Endothelial cell of umbilical vein (primary cell): ENCODE measurements around the gene EPS8L2. TPM values are rescaled to one million over a fixed set of nuclear protein-coding genes. Genes with fewer than 3 reads are reported as not detected.

ENCODE experiments used
- BruUV-seq: library from RNA; stranded (reverse); fragments of 400-500 nt; replicated peaks from 2 replicates; lab custom pipeline; 2021; lab: Mats Ljungman, UMichigan
- CTCF ChIA-PET: fragments of 300-600, 350-600 bp; sonication (Branson Sonifier 250); formaldehyde crosslinking; loops from one replicate; lab custom pipeline; 2021; ENCODE audit warnings: antibody characterized with exemption, inconsistent platforms; lab: Charles Lee
- POLR2A ChIA-PET: fragments of 300-600, 350-600 bp; sonication (Branson Sonifier 250); formaldehyde crosslinking; loops from one replicate; lab custom pipeline; 2021; ENCODE audit warnings: antibody characterized with exemption, inconsistent platforms; lab: Charles Lee
- DNase-seq: peaks from one replicate; pipeline ENCODE4 v3.0.0-alpha.2; 2011; ENCODE audit warnings: low read depth, low spot score
- FAIRE-seq: peaks from 2 replicates; lab custom pipeline; 2011; peaks lifted over from hg19 to GRCh38; lab: Jason Lieb, UNC
- H2AFZ ChIP-seq: 2 replicates; pipeline ENCODE4 v1.6.0; 2012; ENCODE audit warnings: low read depth, low read length, control low read depth, inconsistent platforms
- H3K27ac ChIP-seq: 2 replicates; pipeline ENCODE4 v1.5.1; 2011; ENCODE audit warnings: low read depth, mild to moderate bottlenecking, control low read depth, low read length, moderate library complexity; ENCODE audit not compliant: insufficient read depth
- H3K27me3 ChIP-seq, 2 experiments: 2 replicates each; pipeline versions ENCODE4 v1.6.0 to v1.6.1; 2011; ENCODE audit warnings: low read length in 2 of 2, mixed read lengths in 1 of 2; ENCODE audit not compliant: control insufficient read depth in 2 of 2, insufficient read depth in 2 of 2
- H3K36me3 ChIP-seq, 2 experiments: 2 replicates in 1 of 2; 3 replicates in 1 of 2; pipeline ENCODE4 v1.5.1; 2011; ENCODE audit warnings: low read length in 2 of 2, mild to moderate bottlenecking in 1 of 2, moderate library complexity in 1 of 2; ENCODE audit not compliant: control insufficient read depth in 2 of 2, insufficient read depth in 2 of 2; ENCODE audit errors: extremely low read depth in 1 of 2
- H3K4me1 ChIP-seq: 3 replicates; pipeline ENCODE4 v1.5.1; 2011; ENCODE audit warnings: mild to moderate bottlenecking, low read length; ENCODE audit not compliant: control insufficient read depth, insufficient read depth; ENCODE audit errors: extremely low read depth
- H3K4me2 ChIP-seq: 2 replicates; pipeline ENCODE4 v1.6.1; 2011; ENCODE audit warnings: low read length, control low read depth, mixed read lengths; ENCODE audit not compliant: insufficient read depth
- H3K4me3 ChIP-seq, 3 experiments: fragments of 200-600 bp in 1 of 3; sonication (generic), shearing (Covaris generic) in 1 of 3; replicated peaks in 1 of 3; 2 replicates each; pipeline ENCODE4 v1.5.1; 2011 to 2016; ENCODE audit warnings: control low read depth in 3 of 3, low read length in 3 of 3, mild to moderate bottlenecking in 2 of 3, inconsistent platforms in 1 of 3, low read depth in 1 of 3, moderate library complexity in 1 of 3; ENCODE audit not compliant: insufficient read depth in 1 of 3
- H3K79me2 ChIP-seq: 2 replicates; pipeline ENCODE4 v1.6.0; 2012; ENCODE audit warnings: low read length, inconsistent platforms; ENCODE audit not compliant: control insufficient read depth, insufficient read depth
- H3K9ac ChIP-seq: replicated peaks from 2 replicates; pipeline ENCODE3; 2011; ENCODE audit warnings: low read length, control low read depth; ENCODE audit not compliant: insufficient read depth; ENCODE audit errors: extremely low read depth
- H3K9me1 ChIP-seq: replicated peaks from 3 replicates; pipeline ENCODE4 v1.6.0; 2011; ENCODE audit warnings: mild to moderate bottlenecking, low read length; ENCODE audit not compliant: control insufficient read depth, insufficient read depth; ENCODE audit errors: extremely low read depth
- H3K9me3 ChIP-seq: replicated peaks from 2 replicates; pipeline ENCODE4 v1.5.1; 2012; ENCODE audit warnings: low read length, inconsistent platforms; ENCODE audit not compliant: control insufficient read depth, insufficient read depth
- H4K20me1 ChIP-seq: replicated peaks from 2 replicates; pipeline ENCODE3; 2011; ENCODE audit warnings: mild to moderate bottlenecking, low read length; ENCODE audit not compliant: control insufficient read depth, insufficient read depth; ENCODE audit errors: extremely low read depth
- CTCF ChIP-seq, 2 donors: IDR thresholded peaks; 1 replicate in 1 of 2; 2 replicates in 1 of 2; pipeline ENCODE4 v1.5.1; 2011; ENCODE audit warnings: low read length in 2 of 2, mild to moderate bottlenecking in 2 of 2, moderate library complexity in 2 of 2, control low read depth in 1 of 2, inconsistent platforms in 1 of 2, low read depth in 1 of 2; ENCODE audit not compliant: insufficient read depth in 1 of 2; ENCODE audit errors: extremely low read depth in 1 of 2
- EZH2 ChIP-seq: IDR thresholded peaks from 2 replicates; pipeline ENCODE4 v1.6.1; 2012; ENCODE audit warnings: borderline replicate concordance, low read depth, mild to moderate bottlenecking, moderate library complexity, low read length, inconsistent platforms; ENCODE audit not compliant: severe bottlenecking
- FOS ChIP-seq: IDR thresholded peaks from 2 replicates; pipeline ENCODE4 v1.6.1; 2011; ENCODE audit warnings: mild to moderate bottlenecking, low read length, moderate library complexity, borderline replicate concordance; ENCODE audit not compliant: insufficient read depth
- GATA2 ChIP-seq: IDR thresholded peaks from 2 replicates; pipeline ENCODE4 v1.7.0; 2011; ENCODE audit warnings: low read depth, mild to moderate bottlenecking, moderate library complexity, mixed read lengths, low read length; ENCODE audit not compliant: insufficient read length, insufficient read depth
- JUN ChIP-seq: IDR thresholded peaks from 2 replicates; pipeline ENCODE4 v1.6.1; 2011; ENCODE audit warnings: borderline replicate concordance, low read depth; ENCODE audit not compliant: insufficient read length, insufficient read depth
- MAX ChIP-seq: IDR thresholded peaks from 2 replicates; pipeline ENCODE4 v1.6.1; 2011; ENCODE audit not compliant: insufficient read depth, insufficient read length
- MYC ChIP-seq: IDR thresholded peaks from one replicate; pipeline ENCODE4 v1.6.1; 2011; ENCODE audit warnings: mild to moderate bottlenecking, low read depth, low read length
- POLR2A ChIP-seq: IDR thresholded peaks from 2 replicates; pipeline ENCODE4 v1.6.1; 2012; ENCODE audit warnings: low read depth, mild to moderate bottlenecking, control low read depth, low read length
- POLR2AphosphoS5 ChIP-seq: IDR thresholded peaks from 2 replicates; pipeline ENCODE4 v1.6.1; 2012; ENCODE audit warnings: low read depth, mild to moderate bottlenecking, control low read depth, low read length, moderate library complexity; ENCODE audit not compliant: insufficient read depth
- dilution Hi-C: fragments of 300-500 bp; cut with MboI; formaldehyde crosslinking; loops from one replicate; pipeline ENCODE4 v1.15.0; 2019; ENCODE audit warnings: low sequenced_read_pairs; ENCODE audit not compliant: extremely low pct_ligation_motif_present
- intact Hi-C: fragments of 100-400 bp; cut with micrococcal nuclease; formaldehyde crosslinking; loops from one replicate; pipeline ENCODE4 v1.10.0; 2022
- polyA plus RNA-seq, 4 experiments: library from polyadenylated mRNA; depleted of rRNA in 3 of 4; stranded (reverse) in 3 of 4; unstranded in 1 of 4; fragments of >200 nt; gene quantifications; 2 replicates each; pipeline versions ENCODE4 v1.2.1 to v1.2.3, GENCODE V29; 2011 to 2012; ENCODE audit warnings: missing spikeins in 1 of 4
- total RNA-seq: library from RNA; stranded (reverse); gene quantifications from 2 replicates; pipeline ENCODE4 v1.2.3, GENCODE V29; 2021

The EPS8L2 gene
- total and polyA plus RNA-seq, 2 donors (not counting 3 experiments of a cell fraction or from before 2014, with no cell fraction given) = 5.2 to 12.5 TPM

GRCh38 chr11:695538-696248 lies 10.3 kb upstream of the EPS8L2 start, which contains the start of gene TMEM80:
Gene TMEM80, plus strand, starts transcription at chr11:695816. Its CDS starts 12 bp downstream, at chr11:695828.
- dilution Hi-C loops (no loop called here), intact Hi-C loops (loop anchor here (1.0 to 5.0 kb wide), 2 partner anchors 29 to 158 kb away; partner anchors contain the start of genes HRAS and LRRC56)
- Histone ChIP-seq H3K9me1 (no peaks in the 10 kb centered on the region), H3K79me2 (peaks cover 58% of the 10 kb centered on the region), H3K4me1 (peaks cover 23% of the 10 kb centered on the region), H3K9ac (peak within 1 kb of the TSS; percentile 99), H3K9me3 (no peaks in the 10 kb centered on the region), H3K4me3 (peak within 1 kb of the TSS; percentile 82 to 93 (median 84)), H3K27me3 (no peaks in the 10 kb centered on the region), H3K36me3 (no peaks in the 10 kb centered on the region), H4K20me1 (no peaks in the 10 kb centered on the region), H2AFZ (peak within 1 kb of the TSS; percentile 90), H3K4me2 (peak within 1 kb of the TSS; percentile 51), H3K27ac (peak within 1 kb of the TSS; percentile 94)
- CTCF ChIA-PET = interaction anchor here (0.9 to 4.2 kb wide), 12 partner anchors 9 to 55 kb away, joined by 3 to 36 read pairs (median 6); partner anchors contain the start of gene TALDO1
- TF ChIP-seq MAX (no peak), MYC (no peak), POLR2A (peak; percentile 91), CTCF (IDR thresholded peaks at IDR 0.05; ENCODE audit: extremely low read depth in 1 of 2, insufficient read depth in 1 of 2, low read depth in 1 of 2, low read length in 2 of 2) (no peak), POLR2AphosphoS5 (peak; percentile 94), GATA2 (no peak), FOS (no peak), EZH2 (no peak), JUN (no peak)
- POLR2A ChIA-PET = no interaction called here
- BruUV-seq = TSS peak; percentile 58
- FAIRE-seq = no peak
- peak; percentile 97 for DNase-seq
